Activated CD4-positive, alpha-beta memory T cell treated with anti-CD3 and anti-CD28 coated beads, Interleukin-2, amount 10 ng/mL, durations not matched to agents 7 days and 5 days (primary cell): ENCODE measurements around the gene EDC4. TPM values are rescaled to one million over a fixed set of nuclear protein-coding genes. Genes with fewer than 3 reads are reported as not detected.

Source experiments
- CTCF ChIA-PET: fragments of 350-600 bp; sonication (Branson Sonifier 250); formaldehyde crosslinking; loops from one replicate; lab custom pipeline; 2021; ENCODE audit warnings: antibody characterized with exemption, inconsistent platforms; lab: Charles Lee
- POLR2A ChIA-PET: fragments of 350-600 bp; sonication (Branson Sonifier 250); formaldehyde crosslinking; loops from one replicate; lab custom pipeline; 2021; ENCODE audit warnings: antibody characterized with exemption; lab: Charles Lee
- DNase-seq: peaks from one replicate; pipeline ENCODE4 v3.0.0-alpha.2; 2020
- H3K27ac Mint-ChIP-seq: one replicate; pipeline ENCODE4 v1.8.0; 2021; ENCODE audit warnings: mild to moderate bottlenecking, mixed read lengths
- H3K27me3 Mint-ChIP-seq: one replicate; pipeline ENCODE4 v1.8.0; 2021; ENCODE audit warnings: mixed read lengths
- H3K36me3 Mint-ChIP-seq: one replicate; pipeline ENCODE4 v1.8.0; 2021; ENCODE audit warnings: low read depth, mixed read lengths
- H3K4me1 Mint-ChIP-seq: one replicate; pipeline ENCODE4 v1.8.0; 2021; ENCODE audit warnings: mixed read lengths
- H3K4me3 Mint-ChIP-seq: one replicate; pipeline ENCODE4 v1.8.0; 2021; ENCODE audit warnings: mild to moderate bottlenecking, mixed read lengths
- H3K9me3 Mint-ChIP-seq: one replicate; pipeline ENCODE4 v1.8.0; 2021; ENCODE audit warnings: mixed read lengths
- total RNA-seq, 2 experiments: library from RNA; stranded (reverse); gene quantifications; one replicate each; pipeline ENCODE4 v1.2.3, GENCODE V29; 2021

Gene EDC4
- total RNA-seq, 2 experiments from 2014 or later = 98.4 to 99.3 TPM

DNA sequence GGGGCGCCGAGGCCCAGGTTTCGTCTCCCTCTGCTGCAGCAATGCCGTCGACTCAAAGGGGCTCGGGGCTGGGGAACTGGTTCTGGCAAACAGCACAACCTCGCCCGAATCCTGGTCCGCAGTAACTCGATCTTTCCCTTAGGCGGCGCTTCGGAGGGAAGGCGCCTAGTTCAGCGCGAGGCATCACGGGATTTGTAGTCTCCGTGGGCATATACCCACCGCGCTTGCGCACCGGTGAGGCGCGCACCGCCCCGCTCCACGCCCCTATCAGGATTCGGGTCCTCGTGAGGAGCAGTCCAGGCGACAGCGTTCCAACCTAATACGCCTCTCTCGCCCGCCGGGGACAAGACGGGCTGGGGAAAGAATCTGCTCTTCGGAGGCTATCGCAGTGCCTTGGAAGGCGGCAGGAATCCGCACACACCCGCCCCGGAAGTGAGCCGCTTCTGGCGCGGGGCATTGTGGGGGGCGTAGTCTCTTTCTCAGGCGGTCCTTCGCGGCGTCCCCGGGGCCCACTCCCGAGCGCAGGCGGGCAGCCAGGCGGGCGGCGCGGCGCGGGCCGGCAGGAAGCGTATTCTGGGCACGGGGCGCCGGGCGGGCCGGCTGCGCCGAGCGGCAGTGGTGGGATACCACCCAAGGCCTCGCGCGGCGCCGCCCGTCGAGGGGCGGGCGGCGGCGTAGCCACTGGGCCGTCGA is 30.9 kb upstream of the EDC4 start, which contains the start of gene THAP11:
TSS of gene THAP11 (plus strand) at position 505 of the 693 bp plus-strand sequence. CDS start 235 bp downstream, outside the sequence.
- peak within 1 kb of the TSS; percentile 94 for H3K4me3 Mint-ChIP-seq
- peak within 1 kb of the TSS; percentile 98 for H3K27ac Mint-ChIP-seq
- H3K9me3 Mint-ChIP-seq = no peaks in the 10 kb centered on the region
- POLR2A ChIA-PET = interaction anchor here (0.9 kb wide), 2 partner anchors 9 to 35 kb away, joined by 3 read pairs; partner anchors contain the start of genes RANBP10 and TSNAXIP1
- peaks cover 16% of the 10 kb centered on the region for H3K36me3 Mint-ChIP-seq
- H3K4me1 Mint-ChIP-seq = peaks cover 38% of the 10 kb centered on the region
- DNase-seq = peak; percentile 95
- CTCF ChIA-PET = interaction anchor here (1.0 to 1.9 kb wide), 5 partner anchors 21 to 182 kb away, joined by 3 to 9 read pairs (median 3); partner anchors contain the start of genes ACD, GFOD2 and RANBP10
- no peaks in the 10 kb centered on the region for H3K27me3 Mint-ChIP-seq

- CTCF ChIA-PET = interaction anchor here (0.8 to 4.1 kb wide), 11 partner anchors 9 to 321 kb away, joined by 3 to 22 read pairs (median 4); partner anchors contain the start of genes C16orf86, GFOD2, RANBP10 and TSNAXIP1
- DNase-seq = peak; percentile 72
Observed at GRCh38 chr16:67842509-67843342, 30.1 kb upstream of the EDC4 start.

DNA sequence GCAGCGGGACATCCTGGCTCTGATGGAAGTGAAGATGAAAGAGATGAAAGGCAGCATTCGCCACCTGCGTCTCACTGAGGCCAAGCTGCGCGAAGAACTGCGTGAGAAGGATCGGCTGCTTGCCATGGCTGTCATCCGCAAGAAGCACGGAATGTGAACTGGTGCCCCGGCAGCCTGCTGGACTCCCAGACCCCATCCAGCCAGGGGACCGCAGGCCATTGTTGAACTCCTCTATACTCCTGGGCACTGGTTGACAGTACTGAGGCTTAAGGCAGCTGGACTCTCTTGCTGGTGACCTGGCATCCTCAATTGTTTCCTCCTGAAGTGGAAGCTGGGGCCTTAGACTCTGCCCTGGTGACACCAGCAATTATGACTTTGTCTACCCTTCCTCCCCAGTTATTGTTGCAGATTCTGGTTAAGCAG is 29.5 kb upstream of the EDC4 start:
- POLR2A ChIA-PET = interaction anchor here (0.7 to 4.4 kb wide), 5 partner anchors 10 to 362 kb away, joined by 3 to 43 read pairs (median 3); partner anchors contain the start of gene ATP6V0D1
- peaks cover 48% of the 10 kb centered on the region for H3K4me1 Mint-ChIP-seq
- no peaks in the 10 kb centered on the region for H3K9me3 Mint-ChIP-seq
- H3K27ac Mint-ChIP-seq = peak overlapping the region; percentile 98
- no peaks in the 10 kb centered on the region for H3K27me3 Mint-ChIP-seq
- H3K36me3 Mint-ChIP-seq = peaks cover 16% of the 10 kb centered on the region
- no peak for DNase-seq
- H3K4me3 Mint-ChIP-seq = peak overlapping the region; percentile 94
- CTCF ChIA-PET = interaction anchor here (0.8 to 4.1 kb wide), 13 partner anchors 10 to 322 kb away, joined by 3 to 22 read pairs (median 3); partner anchors contain the start of genes C16orf86, GFOD2, PSKH1 and RANBP10

More at GRCh38 chr16:67842509-67843342, 30.1 kb upstream of the EDC4 start:
- H3K9me3 Mint-ChIP-seq = no peaks in the 10 kb centered on the region
- H3K27me3 Mint-ChIP-seq = no peaks in the 10 kb centered on the region
- H3K4me1 Mint-ChIP-seq = peaks cover 42% of the 10 kb centered on the region
- POLR2A ChIA-PET = interaction anchor here (0.7 to 4.4 kb wide), 5 partner anchors 9 to 362 kb away, joined by 3 to 43 read pairs (median 3); partner anchors contain the start of gene ATP6V0D1
- H3K27ac Mint-ChIP-seq = peak overlapping the region; percentile 98
- peak overlapping the region; percentile 94 for H3K4me3 Mint-ChIP-seq
- H3K36me3 Mint-ChIP-seq = peaks cover 16% of the 10 kb centered on the region

- ChIA-PET POLR2A (interaction anchor here (0.8 to 4.4 kb wide), 6 partner anchors 11 to 363 kb away, joined by 3 to 43 read pairs (median 4); partner anchors contain the start of genes ACD, ATP6V0D1, GFOD2 and PSMB10), CTCF (interaction anchor here (0.9 to 4.1 kb wide), 12 partner anchors 11 to 283 kb away, joined by 3 to 22 read pairs (median 4); partner anchors contain the start of genes CARMIL2, CTCF, PSKH1 and RANBP10)
- DNase-seq = no peak
- Mint-ChIP-seq H3K36me3 (peaks cover 16% of the 10 kb centered on the region), H3K27ac (peak overlapping the region; percentile 98), H3K4me1 (peaks cover 53% of the 10 kb centered on the region), H3K27me3 (no peaks in the 10 kb centered on the region), H3K9me3 (no peaks in the 10 kb centered on the region), H3K4me3 (peak overlapping the region; percentile 94)
Observed at GRCh38 chr16:67844497-67844896, 28.4 kb upstream of the EDC4 start.

- Mint-ChIP-seq H3K4me3 (peak overlapping the region; percentile 76), H3K27ac (peak overlapping the region; percentile 79), H3K4me1 (peaks cover 55% of the 10 kb centered on the region), H3K27me3 (no peaks in the 10 kb centered on the region), H3K36me3 (peaks cover 18% of the 10 kb centered on the region), H3K9me3 (no peaks in the 10 kb centered on the region)
- POLR2A ChIA-PET = interaction anchor here (0.8 to 4.4 kb wide), 13 partner anchors 12 to 365 kb away, joined by 3 to 43 read pairs (median 5); partner anchors contain the start of genes ACD, ATP6V0D1, GFOD2 and NFATC3
- CTCF ChIA-PET = interaction anchor here (0.7 to 4.1 kb wide), 10 partner anchors 12 to 324 kb away, joined by 3 to 22 read pairs (median 4); partner anchors contain the start of genes CARMIL2, CTCF, RANBP10 and TSNAXIP1
- DNase-seq = no peak
Observed at GRCh38 chr16:67845291-67846062, 27.4 kb upstream of the EDC4 start.

- CTCF ChIA-PET = interaction anchor here (0.7 to 4.1 kb wide), 4 partner anchors 12 to 89 kb away, joined by 3 to 22 read pairs (median 6); no protein-coding TSS in a partner anchor
- Mint-ChIP-seq H3K9me3 (no peaks in the 10 kb centered on the region), H3K27ac (peak overlapping the region; percentile 79), H3K4me1 (peaks cover 55% of the 10 kb centered on the region), H3K4me3 (peak overlapping the region; percentile 76), H3K27me3 (no peaks in the 10 kb centered on the region), H3K36me3 (peaks cover 18% of the 10 kb centered on the region)
- DNase-seq = no peak
- POLR2A ChIA-PET = interaction anchor here (0.8 to 4.4 kb wide), 10 partner anchors 12 to 366 kb away, joined by 3 to 43 read pairs (median 6); partner anchors contain the start of genes ATP6V0D1, GFOD2, NFATC3 and PSMB10
Observed at GRCh38 chr16:67846063-67846319, 26.9 kb upstream of the EDC4 start.

- peaks cover 18% of the 10 kb centered on the region for H3K36me3 Mint-ChIP-seq
- ChIA-PET CTCF (interaction anchor here (0.7 to 4.1 kb wide), 3 partner anchors 13 to 88 kb away, joined by 3 to 22 read pairs (median 7); no protein-coding TSS in a partner anchor), POLR2A (interaction anchor here (0.8 to 4.4 kb wide), 10 partner anchors 13 to 366 kb away, joined by 3 to 43 read pairs (median 6); partner anchors contain the start of genes ATP6V0D1, GFOD2, NFATC3 and PSMB10)
- H3K4me1 Mint-ChIP-seq = peaks cover 52% of the 10 kb centered on the region
- no peaks in the 10 kb centered on the region for H3K27me3 Mint-ChIP-seq
- peak within 1 kb of the TSS; percentile 89 for H3K4me3 Mint-ChIP-seq
- no peaks in the 10 kb centered on the region for H3K9me3 Mint-ChIP-seq
- peak; percentile 97 for DNase-seq
- H3K27ac Mint-ChIP-seq = peak within 1 kb of the TSS; percentile 79
Observed at GRCh38 chr16:67846320-67847063, 26.4 kb upstream of the EDC4 start, which contains the start of gene NUTF2. NUTF2 (plus strand) TSS chr16:67846933; CDS start chr16:67865131, 18,198 bp downstream.

DNA sequence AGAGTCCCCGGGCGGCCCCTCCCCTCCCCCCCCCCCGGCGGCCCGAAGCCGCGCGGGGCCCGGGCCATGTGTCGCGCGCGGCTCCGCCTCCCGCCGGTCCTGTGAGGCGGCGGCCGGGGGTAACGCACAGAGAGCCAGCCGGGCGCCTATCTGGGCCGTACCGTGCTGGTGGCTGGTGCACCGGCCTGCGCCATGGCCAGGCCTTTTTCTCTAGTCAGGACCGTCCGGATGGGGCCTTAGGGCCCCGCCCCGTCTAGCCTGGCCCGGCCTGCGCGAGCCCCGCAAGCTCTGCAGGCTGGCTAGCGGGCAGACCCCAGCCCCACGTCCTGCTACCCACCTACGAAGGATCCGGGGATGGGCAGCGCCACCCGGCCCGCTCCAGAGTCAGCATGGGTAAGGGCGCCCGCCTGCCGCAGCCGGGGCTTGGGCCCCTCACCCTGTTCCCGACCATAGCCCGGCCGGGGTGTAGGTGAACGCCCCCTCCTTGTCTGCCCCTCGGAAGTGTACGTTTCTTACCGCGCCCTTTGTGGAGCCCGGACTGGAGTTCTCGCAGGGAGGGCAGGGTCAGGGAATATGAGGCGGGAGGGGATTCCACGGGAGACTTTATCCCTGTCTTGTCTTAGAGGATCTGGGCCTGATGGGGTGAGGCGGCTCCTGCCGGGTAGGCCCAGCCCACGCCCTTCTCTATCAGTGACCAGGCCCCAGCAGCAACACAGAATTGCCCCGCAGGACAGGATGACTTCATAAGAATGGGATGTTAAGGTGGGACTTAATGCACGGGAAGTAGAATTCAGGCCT is 25.6 kb upstream of the EDC4 start, which contains the start of gene CENPT:
TSS of gene CENPT (minus strand) at position 630 of the 798 bp plus-strand sequence. CDS start 13,834 bp downstream, outside the sequence.
- no peaks in the 10 kb centered on the region for H3K9me3 Mint-ChIP-seq
- no peak for DNase-seq
- H3K4me1 Mint-ChIP-seq = peaks cover 48% of the 10 kb centered on the region
- CTCF ChIA-PET = interaction anchor here (1.0 to 4.1 kb wide), 3 partner anchors 14 to 184 kb away, joined by 3 to 22 read pairs (median 7); no protein-coding TSS in a partner anchor
- H3K36me3 Mint-ChIP-seq = peaks cover 18% of the 10 kb centered on the region
- peak within 1 kb of the TSS; percentile 89 for H3K4me3 Mint-ChIP-seq
- POLR2A ChIA-PET = interaction anchor here (0.8 to 4.4 kb wide), 6 partner anchors 11 to 45 kb away, joined by 3 to 43 read pairs (median 4); partner anchors contain the start of genes RANBP10 and TSNAXIP1
- H3K27me3 Mint-ChIP-seq = no peaks in the 10 kb centered on the region
- peak within 1 kb of the TSS; percentile 79 for H3K27ac Mint-ChIP-seq

DNA sequence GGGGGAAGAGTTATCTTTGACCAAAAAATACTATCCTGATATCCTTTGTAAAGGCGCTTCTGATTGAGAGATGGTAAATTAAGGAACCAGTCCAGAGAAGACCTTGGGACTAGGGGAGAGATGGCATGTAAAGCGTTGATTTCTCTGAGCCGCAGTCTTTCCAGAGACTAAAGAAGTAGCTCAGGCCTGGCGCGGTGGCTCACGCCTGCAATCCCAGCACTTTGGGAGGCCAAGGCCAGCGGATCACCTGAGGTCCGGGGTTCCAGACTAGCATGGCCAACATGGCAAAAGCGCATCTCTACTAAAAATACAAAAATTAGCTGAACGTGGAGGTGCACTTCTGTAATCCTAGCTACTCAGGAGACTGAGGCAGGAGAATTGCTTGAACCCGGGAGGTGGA is 24.7 kb upstream of the EDC4 start:
- no peak for DNase-seq
- Mint-ChIP-seq H3K27me3 (no peaks in the 10 kb centered on the region), H3K9me3 (no peaks in the 10 kb centered on the region), H3K36me3 (peaks cover 12% of the 10 kb centered on the region), H3K4me1 (peaks cover 47% of the 10 kb centered on the region), H3K27ac (peak overlapping the region; percentile 10), H3K4me3 (peak overlapping the region; percentile 89)
- ChIA-PET POLR2A (interaction anchor here (0.9 to 1.4 kb wide), 3 partner anchors 10 to 46 kb away, joined by 3 to 5 read pairs (median 3); partner anchors contain the start of genes RANBP10 and TSNAXIP1), CTCF (interaction anchor here (1.0 kb wide), 1 partner anchor 185 kb away, joined by 3 read pairs; no protein-coding TSS in a partner anchor)

GRCh38 chr16:67853670-67854069 is 19.2 kb upstream of the EDC4 start:
- no peak overlapping the region for H3K27ac Mint-ChIP-seq
- H3K36me3 Mint-ChIP-seq = peaks cover 8% of the 10 kb centered on the region
- peaks cover 31% of the 10 kb centered on the region for H3K4me1 Mint-ChIP-seq
- no peak for DNase-seq
- no peaks in the 10 kb centered on the region for H3K27me3 Mint-ChIP-seq
- POLR2A ChIA-PET = no interaction called here
- H3K4me3 Mint-ChIP-seq = no peak overlapping the region
- CTCF ChIA-PET = interaction anchor here (1.2 kb wide), 1 partner anchor 10 kb away, joined by 4 read pairs; no protein-coding TSS in a partner anchor
- no peaks in the 10 kb centered on the region for H3K9me3 Mint-ChIP-seq
